NCI-H345 treated with DMSO at 0.1 percent for 48 hours (cell line): Measurements from ENCODE around the gene CDH23.

ENCODE experiments used
- DNase-seq: peaks from one replicate; lab custom pipeline; 2025; ENCODE audit not compliant: unreplicated experiment; lab: John Stamatoyannopoulos, UW

Gene CDH23

GRCh38 chr10:71695502-71696476 is 299.1 kb downstream of the CDH23 start:
- DNase-seq = no peak

DNA sequence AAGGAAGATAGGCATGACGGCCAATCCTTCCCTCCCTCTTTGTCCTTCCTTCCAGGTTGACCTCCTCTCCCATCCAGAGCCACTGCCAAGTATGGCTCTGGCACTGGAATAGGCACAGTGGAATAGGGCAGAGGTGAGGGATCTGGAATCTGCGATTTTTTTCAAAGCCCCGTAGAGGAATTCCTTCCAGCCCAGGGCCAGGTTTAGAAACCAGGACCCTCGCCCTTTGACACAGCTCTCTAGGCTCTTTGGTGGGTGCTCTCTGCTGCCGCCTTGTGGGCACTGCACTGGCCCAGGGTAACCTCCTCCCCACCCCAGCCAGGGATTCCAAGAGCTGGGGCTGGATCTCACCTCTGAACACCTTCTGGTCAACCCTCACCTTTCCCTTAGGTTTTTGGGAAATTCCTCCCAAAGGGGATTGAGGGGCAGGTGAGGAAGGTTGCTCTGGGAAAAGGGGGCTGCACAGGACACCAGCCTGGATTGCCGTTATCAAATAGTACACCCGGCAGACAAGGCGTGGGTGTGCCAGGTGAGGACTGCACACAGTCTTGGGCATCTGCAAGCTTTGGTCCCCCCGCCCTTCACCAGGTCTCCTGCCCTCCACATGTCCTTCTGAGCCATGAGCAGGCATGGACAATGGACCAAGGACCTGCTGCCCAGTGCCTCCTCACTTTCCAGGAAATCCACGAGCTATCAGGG is 300.1 kb downstream of the CDH23 start:
- DNase-seq = no peak

DNA sequence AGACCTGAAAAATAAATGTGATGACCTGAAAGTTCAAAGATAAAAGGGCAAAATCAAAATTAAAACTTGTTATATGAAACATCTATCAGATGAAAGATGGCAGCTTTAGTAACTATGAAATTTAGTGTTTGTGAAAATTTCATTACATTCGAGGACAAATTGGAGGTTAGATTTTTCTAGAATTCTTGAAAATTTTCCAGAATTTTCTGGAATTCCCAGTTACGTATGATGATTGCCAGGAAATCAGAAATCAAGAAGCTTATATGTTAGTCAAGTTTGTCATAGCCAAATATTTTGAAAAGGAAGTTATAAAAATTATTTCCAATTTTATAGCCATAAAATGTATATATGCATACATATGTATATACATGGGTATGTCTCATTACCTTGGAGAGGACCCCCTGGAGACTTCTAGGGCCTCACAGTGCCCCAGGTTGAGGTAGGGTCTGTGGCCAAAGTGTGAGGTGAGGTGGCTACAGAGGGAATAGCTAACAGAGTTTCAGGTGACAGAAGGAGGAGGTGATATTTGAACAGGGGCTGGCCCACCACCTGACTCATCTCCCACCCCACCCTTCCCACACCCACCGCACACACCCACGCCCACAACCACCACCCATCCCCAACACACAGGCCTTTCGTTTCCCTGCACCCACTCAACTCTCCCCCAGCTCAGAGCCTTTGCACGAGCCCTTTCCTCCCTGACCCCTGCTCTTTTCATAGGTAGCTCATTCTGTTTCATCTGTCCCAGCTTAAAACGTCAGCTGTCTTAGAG is 301.4 kb downstream of the CDH23 start:
- no peak for DNase-seq

DNA sequence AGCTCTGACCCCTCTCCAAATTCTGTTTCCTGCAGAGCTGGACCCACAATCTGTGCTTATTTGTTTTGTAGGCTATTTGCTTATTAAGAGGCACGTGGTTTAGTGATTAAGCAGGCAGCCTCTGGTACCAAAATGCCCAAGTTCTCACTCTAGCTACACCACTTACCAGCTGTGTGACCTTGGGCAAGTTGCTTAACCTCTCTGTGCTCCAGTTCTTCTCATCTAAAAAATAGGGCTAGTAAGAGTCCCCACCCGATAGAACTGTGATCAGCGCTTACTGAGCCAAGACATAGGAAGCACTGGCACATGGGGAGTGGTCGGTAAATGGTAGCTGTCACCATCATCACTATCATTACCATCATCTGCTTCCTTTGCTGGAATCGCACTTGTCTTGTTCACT is 302.0 kb downstream of the CDH23 start:
- no peak for DNase-seq

DNA sequence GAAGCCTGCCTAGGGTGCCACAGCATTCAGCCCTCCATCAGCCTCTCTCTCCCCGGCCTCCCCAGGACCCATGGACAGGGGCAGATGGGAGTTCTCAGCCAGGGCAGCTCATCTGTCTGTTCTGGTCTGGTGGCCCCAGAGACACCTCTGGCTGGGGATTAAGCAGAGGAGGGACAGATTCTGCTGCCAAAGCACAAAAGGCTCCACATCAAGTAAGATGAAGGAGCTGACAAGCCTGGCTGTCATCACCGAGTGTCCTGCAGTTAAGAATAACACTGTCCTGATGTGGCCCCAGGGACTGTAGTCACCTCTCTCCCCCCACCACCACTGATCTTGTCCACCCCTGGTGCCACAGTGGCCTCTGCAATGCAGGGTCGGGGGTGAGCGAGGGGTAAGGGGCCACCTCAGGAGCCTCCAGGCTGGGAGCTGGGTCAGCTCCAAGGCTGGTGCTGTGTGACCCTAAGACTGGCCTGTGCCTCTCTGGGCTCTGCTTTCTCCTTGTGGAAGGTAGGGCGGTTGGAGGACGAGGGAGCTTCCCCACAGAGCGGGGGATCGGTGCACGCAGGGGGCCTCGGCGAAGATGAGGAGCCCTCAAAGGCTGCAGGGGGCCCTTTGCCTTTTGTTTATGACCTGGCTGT is 304.1 kb downstream of the CDH23 start:
- no peak for DNase-seq

DNA sequence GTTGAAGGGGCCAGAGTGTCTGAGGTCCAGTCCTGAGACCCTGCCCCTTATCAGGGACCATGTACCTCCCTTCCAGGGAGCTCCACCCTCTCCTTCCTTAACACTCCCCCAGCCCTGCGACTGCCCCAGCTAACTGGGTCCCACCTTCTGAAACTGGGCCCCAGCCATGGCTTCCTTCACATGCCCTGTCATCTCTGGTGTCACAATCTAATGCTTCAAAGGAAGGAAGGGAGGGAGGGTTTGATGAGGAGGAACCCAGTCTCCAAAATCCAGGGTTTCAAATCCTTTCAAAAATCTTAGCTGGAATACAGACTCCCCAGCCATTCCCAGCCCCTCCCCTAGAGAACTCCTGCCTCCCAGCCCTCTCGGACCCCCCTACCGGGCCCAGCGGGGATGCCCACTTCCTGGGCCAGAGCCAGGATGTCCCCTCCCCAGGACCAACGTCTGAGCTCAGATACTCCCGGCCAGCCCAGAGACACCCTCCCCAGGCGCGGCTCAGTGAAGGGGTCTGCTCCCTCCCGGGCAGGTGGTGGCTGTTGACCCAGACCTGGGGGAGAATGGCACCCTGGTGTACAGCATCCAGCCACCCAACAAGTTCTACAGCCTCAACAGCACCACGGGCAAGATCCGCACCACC is 304.9 kb downstream of the CDH23 start:
- no peak for DNase-seq

DNA sequence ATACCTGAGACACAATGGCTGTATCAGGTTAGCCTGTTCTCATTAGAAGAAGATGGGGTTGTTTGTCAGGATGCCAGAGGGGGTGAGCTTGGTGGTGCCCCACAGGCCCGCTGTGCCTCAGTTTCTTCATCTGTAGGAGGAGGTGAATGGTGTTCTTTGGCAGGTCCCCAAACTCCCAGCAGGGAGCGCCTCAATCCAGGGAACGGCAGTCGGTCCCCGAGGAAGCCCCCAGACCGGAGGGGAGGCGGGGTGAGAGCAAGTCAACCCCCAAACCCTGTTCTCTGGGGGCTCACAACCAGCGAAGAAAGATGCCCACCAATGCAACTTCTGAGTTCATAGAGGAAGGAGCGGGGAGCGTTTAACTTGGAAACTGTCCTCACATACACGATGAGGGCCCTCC is 306.9 kb downstream of the CDH23 start:
- DNase-seq = no peak

- no peak for DNase-seq
Measured at GRCh38 chr10:71704816-71705215, 308.1 kb downstream of the CDH23 start.

GRCh38 chr10:71705582-71705981 is 308.9 kb downstream of the CDH23 start:
- DNase-seq = no peak

DNA sequence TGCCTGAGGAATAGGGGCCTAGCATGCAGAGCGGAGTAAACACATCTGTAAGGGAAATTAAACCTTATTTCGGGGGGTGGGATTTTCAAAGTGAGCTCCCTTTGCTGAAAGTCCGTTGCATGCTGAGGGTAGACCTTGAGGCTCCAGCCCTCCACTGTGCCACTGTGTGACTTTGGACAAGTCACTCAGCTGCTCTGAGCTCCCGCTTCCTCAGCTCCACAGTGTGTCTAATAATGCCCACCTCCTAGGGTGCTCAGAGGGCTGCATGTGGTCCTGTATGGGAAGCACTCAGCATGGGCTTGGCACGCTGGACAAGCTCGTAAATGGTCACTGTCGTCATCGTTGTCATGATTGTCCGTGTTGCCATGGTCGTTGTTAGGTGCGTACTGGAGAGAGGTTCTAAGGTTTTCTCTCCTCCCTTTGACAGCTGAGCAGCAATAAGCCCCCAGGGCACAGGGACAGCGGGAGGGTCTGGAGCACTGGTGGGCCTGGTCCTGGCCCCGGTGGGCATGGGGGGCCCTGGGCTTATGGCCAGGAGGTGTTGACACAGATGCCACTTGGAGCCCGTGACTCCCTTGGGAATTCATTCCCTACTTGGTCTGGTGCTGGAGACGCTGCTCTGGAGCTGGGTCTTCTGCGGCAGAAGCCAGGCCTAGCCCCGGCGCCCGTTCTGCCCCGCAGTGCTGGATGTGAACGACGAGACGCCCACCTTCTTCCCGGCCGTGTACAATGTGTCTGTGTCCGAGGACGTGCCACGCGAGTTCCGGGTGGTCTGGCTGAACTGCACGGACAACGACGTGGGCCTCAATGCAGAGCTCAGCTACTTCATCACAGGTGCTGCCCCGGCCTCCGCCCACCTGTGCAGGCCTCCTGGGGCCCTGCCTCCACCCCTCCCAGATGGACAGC is 309.7 kb downstream of the CDH23 start:
- DNase-seq = no peak

DNA sequence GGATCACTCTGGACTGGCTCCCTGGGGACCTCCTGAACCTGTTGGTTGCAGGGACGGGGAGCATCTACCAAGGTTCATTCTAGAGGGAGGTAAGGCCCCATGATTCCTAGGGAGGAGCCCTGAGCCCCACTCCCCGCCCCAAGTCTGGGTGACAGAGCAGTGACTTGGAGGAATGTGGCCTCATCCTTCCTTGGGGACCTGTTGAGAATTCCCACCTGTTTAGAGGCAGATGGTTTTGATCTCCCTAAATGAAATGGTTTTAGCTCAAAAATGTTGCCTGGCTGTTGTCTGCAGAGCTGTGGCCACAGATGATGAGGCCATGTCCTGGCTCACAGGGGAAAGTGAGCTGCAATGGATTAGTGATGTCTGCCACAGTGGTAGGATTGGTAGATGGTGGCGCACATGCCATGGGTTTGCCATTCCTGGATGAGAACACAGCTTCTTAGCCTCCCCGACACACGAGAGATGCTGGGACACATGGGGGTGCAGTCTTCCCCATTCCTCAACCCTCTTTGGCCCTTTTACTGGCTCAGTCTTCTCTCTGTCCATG is 310.6 kb downstream of the CDH23 start:
- DNase-seq = no peak

- DNase-seq = no peak
Measured at GRCh38 chr10:71708301-71708703, 311.6 kb downstream of the CDH23 start.

GRCh38 chr10:71708897-71709882 is 312.5 kb downstream of the CDH23 start:
- no peak for DNase-seq

GRCh38 chr10:71710519-71710918 is 313.8 kb downstream of the CDH23 start:
- no peak for DNase-seq

GRCh38 chr10:71711052-71711623 is 314.4 kb downstream of the CDH23 start:
- DNase-seq = no peak

DNA sequence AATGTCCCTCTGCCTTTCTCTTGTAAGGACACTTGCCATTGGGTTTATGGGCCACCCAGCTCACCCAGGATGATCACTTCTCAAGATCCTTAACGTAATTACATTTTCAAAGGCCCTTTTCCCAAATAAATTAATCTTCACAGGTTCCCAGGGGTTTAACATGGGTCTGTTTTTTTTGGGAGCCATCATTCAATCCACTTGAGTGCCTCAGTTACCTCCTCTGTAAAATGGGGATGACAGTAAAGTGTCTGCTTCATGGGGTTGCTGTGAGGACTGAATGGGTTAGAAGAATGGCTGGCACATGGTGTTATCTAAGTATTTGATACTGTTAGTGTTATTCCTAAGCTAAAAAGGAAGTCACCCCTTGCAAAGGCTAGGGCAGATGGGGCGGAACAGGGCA is 315.4 kb downstream of the CDH23 start:
- no peak for DNase-seq

GRCh38 chr10:71712572-71713134 is 315.9 kb downstream of the CDH23 start:
- no peak for DNase-seq
